Activated B cell treated with CpG ODN at 0.5 μM for 24 hours (primary cell): ENCODE data around the gene AP2A2. TPM values are rescaled to one million over a fixed set of nuclear protein-coding genes. Genes with fewer than 3 reads are reported as not detected.

Experiments used
- ATAC-seq: fragments of 200-7000 bp; cut with Tn5 transposase; one replicate; pipeline ENCODE4 v1.10.0; 2021; ENCODE audit warnings: low read depth, mild to moderate bottlenecking, moderate library complexity
- CTCF ChIA-PET: fragments of 350-600 bp; sonication (Branson Sonifier 250); formaldehyde crosslinking; loops from one replicate; lab custom pipeline; 2021; ENCODE audit warnings: antibody characterized with exemption; lab: Charles Lee
- POLR2A ChIA-PET: fragments of 350-600 bp; sonication (Branson Sonifier 250); formaldehyde crosslinking; loops from one replicate; lab custom pipeline; 2021; ENCODE audit warnings: antibody characterized with exemption; lab: Charles Lee
- DNase-seq: peaks from one replicate; pipeline ENCODE4 v3.0.0; 2022
- H3K27ac Mint-ChIP-seq: one replicate; pipeline ENCODE4 v1.8.0; 2020; ENCODE audit warnings: mixed read lengths
- H3K27me3 Mint-ChIP-seq: one replicate; pipeline ENCODE4 v1.8.0; 2021; ENCODE audit warnings: mixed read lengths
- H3K36me3 Mint-ChIP-seq: one replicate; pipeline ENCODE4 v1.8.0; 2021; ENCODE audit warnings: low read depth, mixed read lengths
- H3K4me1 Mint-ChIP-seq: one replicate; pipeline ENCODE4 v1.8.0; 2021; ENCODE audit warnings: mixed read lengths
- H3K4me3 Mint-ChIP-seq: one replicate; pipeline ENCODE4 v1.8.0; 2020; ENCODE audit warnings: mild to moderate bottlenecking, mixed read lengths
- H3K9me3 Mint-ChIP-seq: one replicate; pipeline ENCODE4 v1.8.0; 2020; ENCODE audit warnings: mixed read lengths
- CTCF ChIP-seq: fragments of 200-600 bp; IDR thresholded peaks from one replicate; pipeline ENCODE4 v1.8.0; 2022; ENCODE audit warnings: antibody characterized with exemption, mild to moderate bottlenecking
- intact Hi-C: fragments of 100-400 bp; cut with micrococcal nuclease; formaldehyde crosslinking; loops from one replicate; pipeline ENCODE4 v1.15.1; 2024
- total RNA-seq: library from RNA; stranded (reverse); gene quantifications from 2 replicates; pipeline ENCODE4 v1.2.3, GENCODE V29; 2022

The AP2A2 gene
- total RNA-seq, 1 donor from 2014 or later = 49.6 TPM

- POLR2A ChIA-PET = no interaction called here
- TF ChIP-seq CTCF = no peak
- Mint-ChIP-seq H3K36me3 (peaks cover 13% of the 10 kb centered on the region), H3K27me3 (no peaks in the 10 kb centered on the region), H3K9me3 (no peaks in the 10 kb centered on the region), H3K4me3 (no peak overlapping the region), H3K27ac (no peak overlapping the region), H3K4me1 (peaks cover 30% of the 10 kb centered on the region)
- intact Hi-C loops = no loop called here
- no peak for DNase-seq
- no peak for ATAC-seq
- CTCF ChIA-PET = no interaction called here
These were observed 7.6 kb downstream of the AP2A2 start for GRCh38 chr11:933142-933851.

GRCh38 chr11:933936-934335, 8.3 kb downstream of the AP2A2 start:
- ChIA-PET POLR2A (no interaction called here), CTCF (no interaction called here)
- ATAC-seq (no peak), DNase-seq (no peak)
- Mint-ChIP-seq H3K4me3 (no peak overlapping the region), H3K4me1 (peaks cover 25% of the 10 kb centered on the region), H3K9me3 (no peaks in the 10 kb centered on the region), H3K27ac (no peak overlapping the region), H3K27me3 (no peaks in the 10 kb centered on the region), H3K36me3 (peaks cover 11% of the 10 kb centered on the region)
- intact Hi-C loops = no loop called here
- no peak for TF ChIP-seq CTCF

- Mint-ChIP-seq H3K9me3 (no peaks in the 10 kb centered on the region), H3K4me3 (no peak overlapping the region), H3K4me1 (peaks cover 25% of the 10 kb centered on the region), H3K36me3 (peaks cover 11% of the 10 kb centered on the region), H3K27me3 (no peaks in the 10 kb centered on the region), H3K27ac (no peak overlapping the region)
- intact Hi-C loops = no loop called here
- no peak for TF ChIP-seq CTCF
- ATAC-seq (no peak), DNase-seq (no peak)
- ChIA-PET POLR2A (interaction anchor here (0.6 kb wide), 1 partner anchor 317 kb away, joined by 3 read pairs; no protein-coding TSS in a partner anchor), CTCF (no interaction called here)
These were observed 8.9 kb downstream of the AP2A2 start for GRCh38 chr11:934527-934926.

- H3K36me3 Mint-ChIP-seq = peaks cover 11% of the 10 kb centered on the region
- H3K9me3 Mint-ChIP-seq = no peaks in the 10 kb centered on the region
- H3K4me3 Mint-ChIP-seq = no peak overlapping the region
- DNase-seq (no peak), ATAC-seq (no peak)
- H3K27ac Mint-ChIP-seq = no peak overlapping the region
- ChIA-PET POLR2A (interaction anchor here (0.6 kb wide), 1 partner anchor 11 kb away, joined by 3 read pairs; no protein-coding TSS in a partner anchor), CTCF (no interaction called here)
- H3K4me1 Mint-ChIP-seq = peaks cover 32% of the 10 kb centered on the region
- no peaks in the 10 kb centered on the region for H3K27me3 Mint-ChIP-seq
- intact Hi-C loops = no loop called here
- no peak for TF ChIP-seq CTCF
These were observed 10.5 kb downstream of the AP2A2 start for GRCh38 chr11:936199-936598.

- no peak for ATAC-seq
- H3K9me3 Mint-ChIP-seq = no peaks in the 10 kb centered on the region
- no peak for DNase-seq
These were observed 12.2 kb downstream of the AP2A2 start for GRCh38 chr11:937841-938261.

More at GRCh38 chr11:937841-938261, 12.2 kb downstream of the AP2A2 start:
- no peaks in the 10 kb centered on the region for H3K27me3 Mint-ChIP-seq
- no peak for TF ChIP-seq CTCF
- ChIA-PET CTCF (no interaction called here), POLR2A (no interaction called here)
- peaks cover 27% of the 10 kb centered on the region for H3K4me1 Mint-ChIP-seq
- H3K4me3 Mint-ChIP-seq = no peak overlapping the region
- H3K27ac Mint-ChIP-seq = no peak overlapping the region
- intact Hi-C loops = no loop called here
- H3K36me3 Mint-ChIP-seq = peaks cover 11% of the 10 kb centered on the region
